ENCODE data around the gene MYADM.

- TF ChIP-seq ZNF239 (tag by site-specific recombination; IDR thresholded peaks at IDR 0.05) (no peak), ZSCAN16 (tag by site-specific recombination; IDR thresholded peaks at IDR 0.05) (no peak), ZNF548 (tag by site-specific recombination; IDR thresholded peaks at IDR 0.05) (no peak)
- TF ChIP-seq, protein P1, sequence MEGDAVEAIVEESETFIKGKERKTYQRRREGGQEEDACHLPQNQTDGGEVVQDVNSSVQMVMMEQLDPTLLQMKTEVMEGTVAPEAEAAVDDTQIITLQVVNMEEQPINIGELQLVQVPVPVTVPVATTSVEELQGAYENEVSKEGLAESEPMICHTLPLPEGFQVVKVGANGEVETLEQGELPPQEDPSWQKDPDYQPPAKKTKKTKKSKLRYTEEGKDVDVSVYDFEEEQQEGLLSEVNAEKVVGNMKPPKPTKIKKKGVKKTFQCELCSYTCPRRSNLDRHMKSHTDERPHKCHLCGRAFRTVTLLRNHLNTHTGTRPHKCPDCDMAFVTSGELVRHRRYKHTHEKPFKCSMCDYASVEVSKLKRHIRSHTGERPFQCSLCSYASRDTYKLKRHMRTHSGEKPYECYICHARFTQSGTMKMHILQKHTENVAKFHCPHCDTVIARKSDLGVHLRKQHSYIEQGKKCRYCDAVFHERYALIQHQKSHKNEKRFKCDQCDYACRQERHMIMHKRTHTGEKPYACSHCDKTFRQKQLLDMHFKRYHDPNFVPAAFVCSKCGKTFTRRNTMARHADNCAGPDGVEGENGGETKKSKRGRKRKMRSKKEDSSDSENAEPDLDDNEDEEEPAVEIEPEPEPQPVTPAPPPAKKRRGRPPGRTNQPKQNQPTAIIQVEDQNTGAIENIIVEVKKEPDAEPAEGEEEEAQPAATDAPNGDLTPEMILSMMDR (tag by site-specific recombination; IDR thresholded peaks at IDR 0.05): peak; percentile 70
Observed at GRCh38 chr19:53881482-53882390, 14.1 kb downstream of the MYADM start, which contains the start of gene PRKCG.
